ENCODE data around the gene HORMAD1.

Gene HORMAD1

GRCh38 chr1:150695561-150695960, 25.1 kb downstream of the HORMAD1 start:
- H3K27me3 ChIP-seq (ENCODE audit: insufficient read depth, poor library complexity, severe bottlenecking): no peaks in the 10 kb centered on the region
- H3K36me3 ChIP-seq (ENCODE audit: low read depth): peaks cover 48% of the 10 kb centered on the region
- no peak for TF ChIP-seq CTCF (IDR thresholded peaks at IDR 0.05; ENCODE audit: poor library complexity, severe bottlenecking)
- ATAC-seq (ENCODE audit: low read depth) (no peak), DNase-seq (ENCODE audit: low spot score) (no peak)
- H3K4me1 ChIP-seq (ENCODE audit: insufficient read depth, poor library complexity, severe bottlenecking): peaks cover 19% of the 10 kb centered on the region
- H3K27ac ChIP-seq (ENCODE audit: poor library complexity, severe bottlenecking): peak overlapping the region; percentile 27
- peak overlapping the region; percentile 72 for H3K4me3 ChIP-seq (ENCODE audit: severe bottlenecking)
- H3K9me3 ChIP-seq (ENCODE audit: severe bottlenecking): no peaks in the 10 kb centered on the region

GRCh38 chr1:150692720-150693119, 28.0 kb downstream of the HORMAD1 start:
- TF ChIP-seq CTCF (IDR thresholded peaks at IDR 0.05; ENCODE audit: poor library complexity, severe bottlenecking): no peak
- Histone ChIP-seq H3K27ac (ENCODE audit: poor library complexity, severe bottlenecking) (peak overlapping the region; percentile 30), H3K4me1 (ENCODE audit: insufficient read depth, poor library complexity, severe bottlenecking) (peaks cover 16% of the 10 kb centered on the region), H3K36me3 (ENCODE audit: low read depth) (peaks cover 75% of the 10 kb centered on the region), H3K27me3 (ENCODE audit: insufficient read depth, poor library complexity, severe bottlenecking) (no peaks in the 10 kb centered on the region), H3K4me3 (ENCODE audit: severe bottlenecking) (no peak overlapping the region), H3K9me3 (ENCODE audit: severe bottlenecking) (no peaks in the 10 kb centered on the region)
- ATAC-seq (ENCODE audit: low read depth) (no peak), DNase-seq (ENCODE audit: low spot score) (no peak)

DNA sequence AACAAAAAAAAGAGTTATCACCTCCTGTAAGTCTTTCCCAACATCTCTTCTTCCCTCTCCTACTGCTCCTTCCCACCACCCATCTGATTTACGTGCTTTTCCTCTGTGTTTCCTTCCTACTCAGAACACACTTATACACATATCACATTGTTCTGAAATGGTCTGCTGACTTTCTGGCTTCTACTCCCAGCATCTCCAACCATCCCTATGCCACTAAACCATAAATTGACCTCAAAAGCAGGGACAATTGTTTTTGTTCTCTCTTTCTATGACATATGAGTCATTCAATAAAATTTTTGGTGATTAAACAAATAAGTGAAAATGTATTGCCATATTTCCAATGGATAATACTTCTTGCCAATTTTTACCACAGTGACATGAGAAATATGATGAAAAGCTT, 31.9 kb downstream of the HORMAD1 start:
- no peak for TF ChIP-seq CTCF (IDR thresholded peaks at IDR 0.05; ENCODE audit: poor library complexity, severe bottlenecking)
- ATAC-seq (ENCODE audit: low read depth) (no peak), DNase-seq (ENCODE audit: low spot score) (no peak)
- Histone ChIP-seq H3K4me3 (ENCODE audit: severe bottlenecking) (no peak overlapping the region), H3K4me1 (ENCODE audit: insufficient read depth, poor library complexity, severe bottlenecking) (peaks cover 8% of the 10 kb centered on the region), H3K27me3 (ENCODE audit: insufficient read depth, poor library complexity, severe bottlenecking) (no peaks in the 10 kb centered on the region), H3K27ac (ENCODE audit: poor library complexity, severe bottlenecking) (no peak overlapping the region), H3K36me3 (ENCODE audit: low read depth) (peaks cover 87% of the 10 kb centered on the region), H3K9me3 (ENCODE audit: severe bottlenecking) (no peaks in the 10 kb centered on the region)

- ATAC-seq (ENCODE audit: low read depth) (no peak), DNase-seq (ENCODE audit: low spot score) (no peak)
- H3K4me3 ChIP-seq (ENCODE audit: severe bottlenecking): no peak overlapping the region
- no peak overlapping the region for H3K27ac ChIP-seq (ENCODE audit: poor library complexity, severe bottlenecking)
- H3K9me3 ChIP-seq (ENCODE audit: severe bottlenecking): no peaks in the 10 kb centered on the region
- no peaks in the 10 kb centered on the region for H3K4me1 ChIP-seq (ENCODE audit: insufficient read depth, poor library complexity, severe bottlenecking)
- H3K36me3 ChIP-seq (ENCODE audit: low read depth): peaks cover 75% of the 10 kb centered on the region
- TF ChIP-seq CTCF (IDR thresholded peaks at IDR 0.05; ENCODE audit: poor library complexity, severe bottlenecking): no peak
- no peaks in the 10 kb centered on the region for H3K27me3 ChIP-seq (ENCODE audit: insufficient read depth, poor library complexity, severe bottlenecking)
Measured at GRCh38 chr1:150686275-150686674, 34.4 kb downstream of the HORMAD1 start.

DNA sequence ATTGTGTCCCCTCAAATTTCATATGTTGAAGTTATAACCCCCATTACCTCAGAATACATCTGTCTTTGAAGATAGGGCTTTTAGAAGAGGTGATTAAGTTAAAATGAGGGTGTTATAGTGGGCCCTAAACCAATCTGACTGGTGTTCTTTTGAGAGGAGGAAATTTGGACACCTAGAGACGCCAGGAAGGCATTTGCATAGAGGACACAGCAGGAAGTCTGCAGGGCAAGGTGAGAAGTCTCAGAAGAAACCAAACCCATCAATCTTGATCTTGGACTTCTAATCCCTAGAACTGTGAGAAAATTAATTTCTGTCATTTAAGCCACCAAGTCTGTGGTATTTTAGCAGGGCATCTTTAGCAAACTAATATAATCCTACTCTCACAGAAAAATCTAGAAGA, 36.8 kb downstream of the HORMAD1 start:
- DNase-seq (ENCODE audit: low spot score) (no peak), ATAC-seq (ENCODE audit: low read depth) (no peak)
- Histone ChIP-seq H3K4me3 (ENCODE audit: severe bottlenecking) (no peak overlapping the region), H3K9me3 (ENCODE audit: severe bottlenecking) (no peaks in the 10 kb centered on the region), H3K4me1 (ENCODE audit: insufficient read depth, poor library complexity, severe bottlenecking) (no peaks in the 10 kb centered on the region), H3K27ac (ENCODE audit: poor library complexity, severe bottlenecking) (no peak overlapping the region), H3K27me3 (ENCODE audit: insufficient read depth, poor library complexity, severe bottlenecking) (no peaks in the 10 kb centered on the region), H3K36me3 (ENCODE audit: low read depth) (peaks cover 70% of the 10 kb centered on the region)
- no peak for TF ChIP-seq CTCF (IDR thresholded peaks at IDR 0.05; ENCODE audit: poor library complexity, severe bottlenecking)

All from RWPE2 (cell line).